HG03159 (cell line): Measurements from ENCODE around the gene BFSP2.

Experiments
- ATAC-seq: cut with Tn5 transposase; IDR thresholded peaks from one replicate; pipeline ENCODE4 v1.9.1; 2021; ENCODE audit warnings: mild to moderate bottlenecking, moderate library complexity; ENCODE audit not compliant: unreplicated experiment

The BFSP2 gene

DNA sequence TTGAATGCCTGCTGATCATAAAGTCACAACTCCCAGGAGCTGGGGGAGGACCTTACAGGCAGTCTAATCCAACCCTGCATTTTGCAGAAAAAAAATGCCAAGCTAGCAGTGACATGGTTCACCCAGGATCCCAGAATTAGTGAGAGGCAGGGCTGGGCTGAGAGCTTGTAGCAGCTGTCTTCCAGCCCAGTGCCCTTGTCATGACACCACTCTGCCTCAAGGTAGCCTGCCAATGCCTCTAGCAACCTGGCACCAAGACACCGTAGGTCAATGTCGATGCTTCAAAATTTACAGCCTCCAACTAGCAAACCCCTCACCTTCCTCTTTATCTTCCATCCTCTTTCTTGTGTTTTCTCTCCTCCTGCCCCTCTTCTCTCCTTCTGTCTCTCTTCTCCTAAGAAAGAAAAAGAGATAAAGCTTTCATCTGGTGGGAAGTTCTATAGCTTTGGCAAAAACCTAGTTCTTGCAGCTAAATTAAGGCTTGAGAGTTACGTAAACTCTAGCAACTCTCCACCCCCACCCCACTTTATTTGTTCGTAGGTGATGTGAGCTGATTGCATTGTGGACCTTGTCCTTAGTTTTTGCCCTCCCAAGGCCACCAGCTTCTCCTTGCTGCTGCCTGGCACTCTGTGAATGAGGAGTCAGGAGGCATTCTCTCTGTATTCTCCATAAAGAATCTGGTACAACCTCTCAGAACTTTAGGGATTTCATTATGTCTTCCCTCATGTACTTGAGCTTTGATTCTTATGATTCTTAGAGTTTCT lies 18.3 kb upstream of the BFSP2 start:
- ATAC-seq: no peak

DNA sequence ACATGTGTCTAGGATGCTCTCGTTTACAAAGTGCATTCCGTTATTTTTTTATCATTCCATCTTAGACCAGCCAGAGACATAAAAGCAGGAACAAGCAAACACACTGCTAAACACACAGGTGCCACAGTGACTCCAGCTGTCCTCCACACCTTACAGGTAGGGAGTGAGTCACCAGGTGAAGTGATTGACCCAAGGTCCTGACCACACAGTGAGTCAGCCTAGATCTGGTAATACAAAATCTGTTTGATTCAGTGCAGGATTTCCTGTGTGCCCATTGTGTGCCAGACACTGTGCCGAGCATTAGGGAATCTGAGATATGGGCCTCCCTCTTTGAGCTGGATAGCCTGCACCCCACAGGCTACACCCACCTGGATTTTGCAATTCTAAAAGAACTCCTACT lies 16.7 kb upstream of the BFSP2 start:
- ATAC-seq: no peak

DNA sequence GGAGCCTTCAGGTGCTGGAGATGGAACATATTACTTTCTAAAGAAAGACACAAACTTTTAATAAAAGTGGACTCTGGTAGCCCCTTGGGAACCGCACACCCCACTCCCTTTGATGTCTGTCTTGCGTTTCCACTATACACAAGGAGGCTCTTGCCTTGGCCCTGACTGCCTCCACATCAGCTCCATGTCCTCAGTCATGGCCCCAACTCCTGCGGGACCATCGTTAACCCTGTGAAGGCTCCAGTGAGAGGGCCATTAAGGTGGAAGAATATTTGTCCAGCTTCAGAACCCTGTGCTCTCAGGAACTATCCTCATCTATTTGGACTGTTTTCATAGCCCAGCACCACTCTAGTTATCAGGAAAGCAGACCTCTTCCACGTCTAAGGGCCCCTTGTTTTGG lies 16.1 kb upstream of the BFSP2 start:
- ATAC-seq: no peak

DNA sequence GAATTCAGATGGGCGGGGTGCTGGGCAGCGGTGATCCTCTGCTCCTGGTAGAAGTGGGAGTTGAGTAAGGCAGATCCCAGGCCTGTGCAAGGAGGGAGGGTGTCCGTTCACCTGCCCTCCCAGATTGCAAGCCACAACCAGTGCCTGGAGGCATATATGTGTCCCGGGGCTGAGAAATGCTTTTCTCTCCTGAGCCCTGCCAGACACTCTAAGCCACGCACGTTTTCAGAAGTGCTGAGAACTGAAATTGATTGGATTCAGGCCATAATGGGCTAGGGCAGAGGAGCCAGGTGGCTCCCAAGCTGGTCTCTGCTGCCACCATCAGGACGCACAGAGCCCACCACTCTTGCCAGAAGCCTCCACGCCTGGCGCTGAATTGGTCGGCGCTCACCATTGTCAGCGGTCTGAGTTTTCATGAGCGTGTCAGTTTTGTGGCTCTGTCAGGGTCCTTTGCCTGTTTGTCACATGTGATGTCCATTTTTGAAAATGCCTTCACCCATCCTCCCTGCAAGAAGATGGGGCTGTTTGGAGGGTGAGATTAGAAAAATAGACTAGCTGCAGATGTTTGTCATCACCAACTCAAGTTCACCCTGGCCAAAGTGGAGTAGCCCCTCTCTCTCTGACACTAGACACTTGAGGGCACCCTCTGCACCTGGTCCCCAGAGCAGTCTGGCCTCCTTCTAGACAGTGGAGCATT lies 15.4 kb upstream of the BFSP2 start:
- peak; percentile 92 for ATAC-seq

DNA sequence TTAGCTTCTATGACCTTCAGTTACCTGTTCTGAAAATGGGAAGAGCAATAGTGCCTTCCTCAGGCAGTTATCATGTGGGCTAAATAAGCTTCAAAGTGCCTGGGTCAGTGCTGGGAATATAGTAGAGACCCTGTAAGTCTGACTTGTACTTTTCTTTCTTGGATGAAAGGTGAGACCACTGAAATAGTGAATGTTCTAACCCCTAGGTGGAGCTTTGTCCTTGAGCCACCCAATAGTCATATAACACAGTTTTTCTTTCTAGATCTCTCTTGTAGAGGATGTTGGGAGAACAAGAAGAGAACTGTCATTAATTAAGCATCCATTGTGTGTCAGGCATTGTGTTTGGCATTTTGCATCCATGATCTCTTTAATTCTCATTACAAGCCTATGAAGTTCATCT lies 13.0 kb upstream of the BFSP2 start:
- no peak for ATAC-seq

DNA sequence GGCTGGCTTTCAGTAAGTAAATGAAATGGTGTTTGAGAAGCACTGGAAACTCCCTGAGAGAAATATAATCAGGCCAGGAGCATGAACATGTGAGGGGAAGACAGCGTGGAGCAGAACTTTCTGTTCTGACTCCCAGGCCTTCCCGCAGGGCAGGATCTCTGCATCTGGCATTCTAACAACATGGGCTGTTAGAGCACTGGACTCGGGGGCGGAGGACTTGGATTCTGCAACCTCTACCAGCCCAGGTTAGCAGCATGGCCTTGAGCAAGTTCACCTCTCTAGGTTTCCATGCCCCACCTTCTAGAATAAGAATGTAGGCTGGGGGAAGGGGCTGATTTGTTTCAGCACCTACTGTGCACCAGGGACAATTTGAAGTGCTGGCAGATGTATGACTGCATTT lies 12.5 kb upstream of the BFSP2 start:
- ATAC-seq: no peak

DNA sequence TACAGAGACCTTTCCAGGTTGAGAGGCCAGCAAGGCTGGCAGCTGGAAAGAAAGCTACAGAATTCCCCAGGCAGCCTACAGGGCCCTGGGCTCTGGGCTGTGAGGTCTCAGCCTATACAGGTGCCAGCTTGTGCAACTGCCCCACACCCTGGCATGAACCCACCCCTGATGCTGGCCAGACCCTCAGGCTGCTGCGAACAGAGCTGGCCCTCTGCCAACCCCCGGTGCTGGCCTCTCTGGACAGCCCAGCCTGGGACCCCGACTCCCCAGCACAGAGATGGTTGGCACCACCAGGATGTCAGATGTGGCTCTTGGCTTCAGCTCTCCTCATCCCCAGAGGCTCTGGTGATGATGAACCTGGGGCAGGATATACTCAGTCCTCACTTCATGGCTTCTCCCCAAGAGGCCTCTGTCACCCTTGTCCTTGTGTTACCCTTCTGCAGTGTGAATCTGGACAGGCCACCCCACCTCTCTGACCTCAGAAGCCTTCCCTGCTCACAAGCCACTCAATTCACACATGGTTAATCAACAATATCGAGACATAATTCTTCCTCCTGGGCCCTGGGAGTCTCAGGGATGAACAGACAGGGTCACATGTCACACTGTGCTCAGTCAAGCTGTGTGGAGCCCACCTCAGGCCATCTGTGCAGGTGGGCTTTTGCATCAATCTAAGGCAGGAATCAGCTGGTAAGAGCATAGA lies 11.0 kb upstream of the BFSP2 start:
- no peak for ATAC-seq

DNA sequence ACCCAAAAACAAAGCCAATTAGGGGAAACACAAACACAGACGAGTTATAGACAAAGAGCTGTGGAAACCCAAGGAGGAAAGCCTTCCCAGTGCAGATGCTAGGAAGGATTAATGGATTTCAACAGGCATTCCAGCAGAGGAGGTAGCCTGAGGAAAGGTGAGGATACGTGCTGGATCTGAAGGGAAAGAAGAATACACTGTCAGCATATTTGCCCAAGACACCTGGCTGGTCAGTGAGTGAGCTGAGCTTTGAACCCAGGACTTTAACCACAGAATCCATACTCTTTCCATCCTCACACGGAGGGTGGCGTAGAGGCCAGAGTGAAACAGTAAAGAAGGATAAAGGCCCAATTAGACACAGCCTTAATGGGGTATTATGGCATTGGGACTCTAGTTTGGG lies 9.1 kb upstream of the BFSP2 start:
- no peak for ATAC-seq

DNA sequence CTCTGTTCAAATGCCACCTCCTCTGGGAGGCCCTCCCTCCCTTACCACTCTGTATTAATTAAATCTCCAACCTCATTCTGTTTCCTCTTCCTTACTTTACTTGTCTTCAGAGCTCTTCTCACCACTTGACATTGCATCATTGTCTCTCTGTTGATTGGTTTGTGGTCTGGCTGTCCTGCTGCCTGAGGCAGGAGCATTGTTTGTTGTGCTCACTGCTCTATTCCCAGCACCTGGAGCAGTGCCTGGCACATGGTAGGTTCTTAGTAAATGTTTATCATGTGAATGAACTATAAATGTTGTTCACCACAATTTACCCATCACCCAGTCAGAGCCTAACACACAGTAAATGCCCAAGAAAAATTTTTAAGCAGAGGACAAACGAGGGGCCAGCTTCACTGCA lies 6.7 kb upstream of the BFSP2 start:
- ATAC-seq: no peak

DNA sequence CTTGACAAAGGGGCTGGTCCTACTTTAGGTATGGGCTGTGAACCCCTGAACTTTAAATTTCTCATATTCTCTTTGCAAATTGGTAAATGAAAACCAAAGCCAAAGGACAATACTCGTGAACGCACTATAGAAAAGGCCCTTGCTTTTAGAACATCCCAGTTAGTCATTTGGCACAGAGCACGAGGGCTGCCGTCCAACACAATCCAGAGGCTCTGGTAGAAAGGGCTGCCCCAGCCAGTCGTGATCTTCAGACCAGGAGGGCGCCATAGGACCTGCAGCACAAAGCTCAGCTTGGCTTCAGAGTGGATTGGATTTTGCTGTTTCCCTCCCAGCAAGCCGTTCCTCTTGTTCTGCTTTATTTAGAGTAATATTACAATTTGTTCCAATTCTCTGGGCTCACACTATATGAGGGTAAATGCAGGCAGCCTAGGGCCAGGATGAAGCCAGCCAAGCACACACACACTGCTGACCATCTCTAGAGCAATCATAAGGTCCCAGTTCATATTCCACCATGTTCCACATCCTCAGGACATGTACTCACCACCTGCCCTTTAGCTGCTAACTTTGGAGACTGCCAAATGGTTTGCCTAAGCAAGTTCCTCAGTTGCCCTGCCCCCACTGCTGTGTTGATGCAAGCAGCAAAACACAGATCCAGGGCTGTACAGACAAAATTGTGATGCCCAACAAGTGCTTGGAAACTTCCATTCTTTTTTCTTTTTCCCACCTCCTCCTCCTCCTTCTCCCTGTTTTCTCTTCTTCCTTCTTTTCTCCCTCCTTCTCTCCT lies 6.0 kb upstream of the BFSP2 start:
- ATAC-seq: no peak

DNA sequence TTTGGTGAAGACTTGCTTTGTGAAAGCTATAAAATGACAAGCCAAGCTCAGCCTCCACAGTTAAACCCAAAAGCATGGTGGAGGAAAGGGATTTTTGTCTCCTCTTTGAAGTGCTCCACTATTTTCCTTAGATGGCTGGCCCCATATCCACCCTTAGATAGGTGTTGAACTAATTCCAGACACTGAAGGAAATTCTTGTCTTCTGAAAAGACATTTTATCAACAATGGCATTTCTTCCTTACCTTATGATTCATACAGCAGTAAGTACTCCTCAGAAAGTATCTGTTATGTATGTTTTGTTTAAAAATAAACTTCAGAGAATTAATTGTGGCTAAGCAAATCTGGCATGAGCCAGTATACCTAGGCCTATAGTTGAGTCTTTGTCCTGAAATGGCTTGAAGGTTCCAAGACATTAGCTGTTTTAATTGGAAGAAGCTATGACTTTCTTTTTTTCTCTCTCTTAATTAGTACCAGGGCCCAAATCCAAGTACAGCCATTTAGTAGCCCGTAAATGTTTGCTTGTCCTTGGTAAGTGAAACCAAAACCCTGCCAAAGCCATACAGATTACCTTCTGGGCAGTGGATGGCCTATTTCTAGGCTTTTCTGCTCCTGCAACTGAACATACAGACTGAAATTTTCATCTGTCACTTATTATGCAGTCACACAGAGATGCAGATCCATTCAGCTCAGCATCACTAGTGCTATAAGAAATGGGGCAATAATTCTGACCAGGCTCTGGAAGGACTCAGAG lies 5.1 kb upstream of the BFSP2 start:
- no peak for ATAC-seq

DNA sequence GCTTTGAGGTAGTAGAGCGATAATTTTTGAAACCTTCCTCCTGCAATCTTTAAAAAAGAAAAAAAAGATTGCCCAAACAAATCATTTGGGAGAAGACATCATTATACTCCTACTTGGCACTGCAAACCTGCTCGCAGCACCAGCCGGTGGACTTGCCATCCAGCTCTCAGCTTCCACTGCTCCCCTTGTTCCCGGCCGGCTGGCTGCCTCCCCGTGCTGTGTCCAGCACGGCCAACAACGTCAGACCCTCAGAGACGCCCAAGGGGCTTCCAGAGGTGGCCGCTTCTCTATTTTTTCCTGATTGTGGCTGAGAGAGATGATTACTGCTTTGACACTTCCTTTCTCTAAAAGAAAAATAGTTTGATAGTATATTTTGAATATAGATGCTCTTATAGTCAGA lies 3.0 kb upstream of the BFSP2 start:
- no peak for ATAC-seq

DNA sequence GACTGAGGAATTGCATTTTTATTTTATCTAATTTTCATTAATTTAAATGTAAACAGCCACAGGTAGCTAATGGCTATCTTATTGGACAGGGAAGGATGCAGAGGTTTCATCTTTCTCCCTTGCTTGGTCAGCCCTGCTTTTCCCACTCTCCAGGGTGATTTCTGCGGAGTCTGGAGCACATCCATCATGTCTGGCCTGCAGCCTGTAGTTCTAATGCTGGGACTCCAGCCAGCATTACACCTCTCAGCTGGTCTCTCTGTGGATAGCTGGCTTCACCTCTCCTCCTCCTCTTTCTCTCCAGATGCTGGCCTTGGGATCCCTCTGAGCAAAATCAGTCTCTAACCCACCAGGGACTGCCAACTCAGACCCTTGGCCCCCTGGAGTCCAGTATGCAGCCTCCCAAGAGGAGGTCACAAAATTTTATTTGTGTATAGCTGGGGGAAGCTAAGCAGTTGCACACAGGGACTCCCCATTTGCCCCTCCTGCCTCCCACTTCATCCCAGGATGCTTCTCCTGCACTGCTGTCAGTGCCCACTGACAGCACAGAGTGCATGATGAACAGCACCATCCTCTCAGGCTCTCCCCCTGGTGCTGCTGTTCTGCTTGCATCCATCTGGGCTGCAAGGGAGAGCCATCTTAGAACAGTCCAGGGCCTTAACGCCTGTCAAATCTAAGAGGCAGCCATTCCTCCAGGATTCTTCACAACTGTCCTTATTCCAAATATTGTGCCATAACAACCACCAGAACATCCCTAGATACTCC lies 1.7 kb downstream of the BFSP2 start:
- ATAC-seq: no peak

DNA sequence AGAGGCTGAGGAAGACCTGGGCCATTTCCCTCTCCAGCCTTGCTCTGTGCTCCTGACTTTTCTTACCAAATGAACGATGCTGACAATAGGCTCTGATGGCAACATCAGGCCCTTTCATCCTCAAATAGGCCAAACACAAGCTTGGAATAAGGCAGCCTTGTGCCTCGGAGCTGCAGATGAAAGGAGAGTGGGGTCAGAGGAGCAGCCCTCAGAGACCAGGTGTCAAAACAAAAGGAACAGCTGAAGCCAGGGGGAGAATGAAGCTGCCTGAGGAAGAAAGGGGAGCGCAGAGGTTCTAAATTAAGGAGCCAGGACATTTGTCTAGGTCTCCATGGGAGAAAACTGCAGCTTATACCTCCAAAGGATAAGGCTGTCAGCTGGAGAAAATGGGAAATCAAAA lies 5.1 kb downstream of the BFSP2 start:
- ATAC-seq: no peak

DNA sequence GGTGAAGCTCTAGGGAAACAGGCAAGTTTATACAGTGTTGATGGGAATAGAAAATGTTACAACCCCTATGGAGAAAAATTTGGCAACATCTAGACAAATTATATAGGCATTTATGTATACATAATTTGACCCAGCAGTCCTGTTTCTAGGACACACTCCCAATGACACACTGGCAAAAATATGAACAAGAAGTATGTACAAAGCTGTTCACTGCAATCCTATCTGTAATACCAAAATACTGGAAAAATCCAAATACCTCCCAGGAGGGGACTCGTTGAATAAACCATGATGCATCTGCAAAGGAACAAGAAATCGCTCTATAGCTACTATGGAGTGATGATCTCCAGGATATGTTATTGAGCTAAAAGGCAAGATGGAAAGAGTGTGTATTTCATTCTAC lies 8.5 kb downstream of the BFSP2 start:
- ATAC-seq: no peak

DNA sequence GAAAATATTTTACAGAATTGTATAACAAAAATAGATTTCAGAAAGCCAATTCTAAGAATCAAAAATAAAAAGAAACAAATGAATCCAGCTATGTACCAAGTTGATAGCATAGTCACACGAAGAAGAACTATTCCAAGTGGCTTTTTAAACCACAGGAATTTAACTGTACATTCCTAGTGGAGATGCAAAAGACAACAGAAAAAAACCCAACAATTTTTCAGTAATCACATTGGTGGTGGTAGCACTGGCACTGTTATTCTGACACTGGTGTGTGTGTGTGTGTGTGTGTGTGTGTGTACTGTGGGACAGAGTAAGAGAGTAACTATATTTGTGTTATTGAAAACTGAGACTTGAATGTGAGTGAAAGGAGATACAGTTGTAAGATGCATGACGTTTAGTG lies 9.1 kb downstream of the BFSP2 start:
- ATAC-seq: no peak

DNA sequence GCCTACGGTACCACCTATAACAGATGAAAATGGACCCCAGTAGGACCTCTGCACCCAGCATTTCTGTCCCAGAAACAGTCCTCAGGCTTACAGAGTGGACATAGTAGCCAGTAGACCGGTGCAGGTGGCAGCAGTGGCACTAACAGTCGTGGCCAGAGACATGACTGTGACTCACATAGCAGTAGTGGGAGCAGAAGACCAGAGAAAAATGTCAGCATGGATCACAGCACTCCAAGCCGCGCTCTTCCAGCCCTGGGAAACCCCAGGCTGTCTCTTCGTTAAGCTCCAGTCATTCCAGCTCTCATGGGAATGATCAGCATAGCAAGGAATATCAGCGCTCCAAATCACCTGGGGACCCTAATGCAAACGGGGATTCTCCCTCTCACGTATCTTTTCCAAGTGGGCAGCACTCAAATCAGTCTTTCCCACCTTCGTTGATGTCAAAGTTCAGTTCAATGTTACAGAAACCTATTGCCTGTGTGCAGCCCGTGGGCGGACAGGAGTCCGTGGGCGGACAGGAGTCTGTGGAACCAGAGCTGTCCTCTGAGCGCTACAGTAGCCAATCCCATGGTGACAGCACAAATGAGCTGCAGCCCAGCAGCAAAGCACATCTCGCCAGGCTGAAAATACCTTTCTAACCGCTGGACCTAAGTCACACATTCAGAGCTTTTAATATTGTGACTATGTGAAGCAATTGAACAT lies 10.5 kb downstream of the BFSP2 start:
- no peak for ATAC-seq

DNA sequence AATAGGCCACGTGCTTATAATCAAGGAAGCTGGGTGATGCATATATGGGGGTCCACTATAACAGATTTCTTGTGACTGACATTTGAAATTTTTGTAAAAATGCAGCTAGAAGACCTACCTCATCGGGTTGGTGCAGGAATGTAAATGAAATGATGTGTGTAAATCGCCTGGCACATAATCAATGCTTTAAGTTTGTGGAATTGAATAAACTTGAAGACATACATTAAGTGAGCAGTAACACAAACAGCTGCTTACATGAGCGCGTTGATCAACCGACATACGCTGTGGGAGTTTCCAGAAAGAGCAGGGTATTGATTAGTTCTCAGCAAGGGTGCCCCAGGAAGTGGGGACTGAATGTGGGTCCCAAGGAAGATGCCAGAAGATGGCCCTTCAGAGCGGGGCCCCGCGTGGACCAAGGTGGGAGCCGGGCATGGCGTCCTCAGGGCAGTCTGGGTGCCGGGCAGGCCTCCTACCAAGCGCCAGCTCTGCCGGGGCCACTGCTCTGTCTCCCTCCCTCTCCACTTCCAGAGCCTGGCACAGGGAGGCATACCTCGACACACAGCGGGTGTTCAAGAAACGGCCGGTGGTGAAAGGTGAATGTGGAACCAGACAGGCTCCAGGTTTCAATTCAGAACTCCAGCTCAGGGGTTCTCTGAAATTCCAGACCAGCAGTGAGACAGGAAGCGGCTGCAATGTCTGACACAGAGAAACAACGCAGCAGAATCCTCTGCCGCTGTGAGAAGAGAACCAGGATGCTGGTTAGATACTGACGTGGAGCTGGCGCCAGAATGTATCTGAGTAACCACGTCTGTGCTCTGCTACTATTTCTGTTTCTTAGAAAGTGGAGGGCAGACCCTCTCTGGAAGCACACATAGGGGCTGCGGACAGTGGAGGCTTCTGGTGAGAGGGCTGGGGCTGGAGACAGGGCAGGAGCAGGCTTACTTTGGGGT lies 12.6 kb downstream of the BFSP2 start:
- no peak for ATAC-seq
